Measurements from ENCODE around the gene FOXF1. TPM values are rescaled to one million over a fixed set of nuclear protein-coding genes. Genes with fewer than 3 reads are reported as not detected.

The FOXF1 gene
- total and polyA plus RNA-seq, 2 of the 13 experiments (the other 11 are each of a cell fraction or from before 2014, with no cell fraction given), result not detected

DNA sequence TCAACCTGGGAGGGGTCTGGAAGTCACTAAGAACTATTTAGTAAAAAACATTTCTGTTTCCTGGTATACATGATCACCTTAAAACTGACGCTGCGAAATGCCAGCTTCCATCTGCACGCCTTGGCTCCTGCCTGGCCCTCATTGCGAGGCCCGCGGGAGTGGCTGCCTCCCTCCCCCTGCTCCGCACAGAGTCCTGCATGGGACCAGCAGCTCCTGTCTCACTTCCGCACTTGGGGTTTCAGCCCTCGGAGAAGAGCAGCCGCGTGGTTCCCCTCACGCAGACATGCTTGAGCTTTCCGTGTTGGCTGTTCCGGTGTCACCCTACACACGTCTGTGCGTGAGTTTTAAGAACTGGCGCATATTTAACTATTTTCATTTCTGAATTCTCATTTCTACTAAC lies 26.3 kb downstream of the FOXF1 start:
- Histone ChIP-seq H3K4me2 (ENCODE audit: low read depth, low read length) (no peak overlapping the region), H3K79me2 (ENCODE audit: insufficient read depth, low read length) (no peaks in the 10 kb centered on the region), H3K36me3 (replicated peaks in 1 of 2; ENCODE audit: control insufficient read depth in 1 of 2, insufficient read depth in 2 of 2, low read length in 2 of 2) (peaks cover 12 to 49% of the 10 kb centered on the region in 2 experiments), H3K27me3 (ENCODE audit: control insufficient read depth in 1 of 2, insufficient read depth in 2 of 2, low read length in 2 of 2) (no peaks in the 10 kb centered on the region), H3K9me3 (ENCODE audit: low read length) (no peaks in the 10 kb centered on the region), H3K9ac (ENCODE audit: insufficient read depth, low read depth, low read length) (no peak overlapping the region), H4K20me1 (ENCODE audit: insufficient read depth, low read length) (no peaks in the 10 kb centered on the region), H3K4me1 (ENCODE audit: insufficient read depth, low read length) (no peaks in the 10 kb centered on the region), H3K4me3 (replicated peaks in 1 of 3; ENCODE audit: insufficient read depth in 1 of 3, low read depth in 2 of 3, low read length in 3 of 3) (no peak overlapping the region), H2AFZ (ENCODE audit: low read length) (no peak overlapping the region), H3K27ac (ENCODE audit: extremely low read length, insufficient read depth, low read length) (no peak overlapping the region)
- intact Hi-C loops (cut with micrococcal nuclease; ENCODE audit: unreplicated experiment) (no loop called here), in situ Hi-C loops (cut with HindIII; ENCODE audit: extremely low pct_ligation_motif_present, low pct_unique_long_range_greater_than_20kb) (no loop called here)
- DNase-seq (ENCODE audit: low spot score) (no peak), FAIRE-seq (no peak), ATAC-seq (no peak)
- TF ChIP-seq HMG20A (CRISPR knock-in tag; IDR thresholded peaks at IDR 0.05; ENCODE audit: borderline replicate concordance), result no peak
- TF ChIP-seq AGO2 (optimal IDR thresholded peaks at IDR 0.05; ENCODE audit: low read depth, low read length), result peak; percentile 22
- 97% methylated on average over 17 of the region's 17 CpGs for WGBS (ENCODE audit: low lambda C conversion rate)
- no TSS peak for BruUV-seq (replicated peaks)
- ChIA-PET POLR2A (no interaction called here), CTCF (ENCODE audit: low intra/inter-chr PET ratio, low total read pairs) (no interaction called here)

DNA sequence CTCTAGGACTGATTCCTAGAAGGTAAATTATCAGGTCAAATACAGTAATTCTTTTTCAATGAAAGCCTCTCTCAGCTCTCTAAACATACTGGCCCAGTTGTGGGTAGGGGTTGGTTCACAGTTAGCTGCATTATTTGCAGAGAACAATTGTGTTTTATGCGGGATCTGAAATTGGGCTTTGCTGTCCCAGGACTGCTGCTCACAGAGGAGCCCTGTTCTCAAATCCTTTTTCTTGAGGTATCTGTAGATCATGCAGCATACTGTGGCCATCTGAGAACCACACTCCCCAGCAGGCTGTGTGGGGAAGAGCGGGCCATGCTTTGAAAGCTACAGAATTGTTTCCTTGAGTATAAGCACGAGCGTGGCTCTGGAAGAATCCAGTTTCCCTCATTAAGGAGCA lies 27.2 kb downstream of the FOXF1 start:
- H3K79me2 ChIP-seq (ENCODE audit: insufficient read depth, low read length), result no peaks in the 10 kb centered on the region
- BruUV-seq (replicated peaks), result no TSS peak
- 100% methylated on average over 4 of the region's 4 CpGs for WGBS (ENCODE audit: low lambda C conversion rate)
- H3K27me3 ChIP-seq (ENCODE audit: control insufficient read depth in 1 of 2, insufficient read depth in 2 of 2, low read length in 2 of 2), result no peaks in the 10 kb centered on the region
- no peak overlapping the region for H3K9ac ChIP-seq (ENCODE audit: insufficient read depth, low read depth, low read length)
- intact Hi-C loops (cut with micrococcal nuclease; ENCODE audit: unreplicated experiment) (no loop called here), in situ Hi-C loops (cut with HindIII; ENCODE audit: extremely low pct_ligation_motif_present, low pct_unique_long_range_greater_than_20kb) (no loop called here)
- H4K20me1 ChIP-seq (ENCODE audit: insufficient read depth, low read length), result no peaks in the 10 kb centered on the region
- H3K4me1 ChIP-seq (ENCODE audit: insufficient read depth, low read length), result no peaks in the 10 kb centered on the region
- no peak for FAIRE-seq
- DNase-seq (ENCODE audit: low spot score), result no peak
- ChIA-PET CTCF (ENCODE audit: low intra/inter-chr PET ratio, low total read pairs) (no interaction called here), POLR2A (no interaction called here)
- no peak overlapping the region for H3K27ac ChIP-seq (ENCODE audit: extremely low read length, insufficient read depth, low read length)
- TF ChIP-seq, protein P1, sequence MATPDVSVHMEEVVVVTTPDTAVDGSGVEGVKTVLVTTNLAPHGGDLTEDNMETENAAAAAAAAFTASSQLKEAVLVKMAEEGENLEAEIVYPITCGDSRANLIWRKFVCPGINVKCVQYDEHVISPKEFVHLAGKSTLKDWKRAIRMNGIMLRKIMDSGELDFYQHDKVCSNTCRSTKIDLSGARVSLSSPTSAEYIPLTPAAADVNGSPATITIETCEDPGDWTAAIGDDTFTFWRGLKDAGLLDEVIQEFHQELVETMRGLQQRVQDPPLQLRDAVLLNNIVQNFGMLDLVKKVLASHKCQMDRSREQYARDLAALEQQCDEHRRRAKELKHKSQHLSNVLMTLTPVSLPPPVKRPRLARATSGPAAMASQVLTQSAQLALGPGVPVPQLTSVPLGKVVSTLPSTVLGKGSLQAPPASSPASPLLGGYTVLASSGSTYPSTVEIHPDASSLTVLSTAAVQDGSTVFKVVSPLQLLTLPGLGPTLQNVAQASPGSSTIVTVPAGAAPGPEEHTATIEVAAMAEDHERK (CRISPR knock-in tag; IDR thresholded peaks at IDR 0.05; ENCODE audit: low read depth), result no peak
- no peak for TF ChIP-seq ZNF614 (CRISPR knock-in tag; IDR thresholded peaks at IDR 0.05; ENCODE audit: borderline replicate concordance)
- TF ChIP-seq HMGXB4 (CRISPR knock-in tag; IDR thresholded peaks at IDR 0.05; ENCODE audit: borderline replicate concordance in 1 of 2, low read depth in 1 of 2), result no peak
- no peak for TF ChIP-seq GABPB1 (CRISPR knock-in tag; IDR thresholded peaks at IDR 0.05)
- no peak for TF ChIP-seq ZBTB7B (CRISPR knock-in tag; IDR thresholded peaks at IDR 0.05)
- no peak for TF ChIP-seq ZSCAN22 (CRISPR knock-in tag; IDR thresholded peaks at IDR 0.05)
- TF ChIP-seq, protein P2, sequence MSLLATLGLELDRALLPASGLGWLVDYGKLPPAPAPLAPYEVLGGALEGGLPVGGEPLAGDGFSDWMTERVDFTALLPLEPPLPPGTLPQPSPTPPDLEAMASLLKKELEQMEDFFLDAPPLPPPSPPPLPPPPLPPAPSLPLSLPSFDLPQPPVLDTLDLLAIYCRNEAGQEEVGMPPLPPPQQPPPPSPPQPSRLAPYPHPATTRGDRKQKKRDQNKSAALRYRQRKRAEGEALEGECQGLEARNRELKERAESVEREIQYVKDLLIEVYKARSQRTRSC (CRISPR knock-in tag; IDR thresholded peaks at IDR 0.05; ENCODE audit: low read depth), result no peak
- TF ChIP-seq ZNF451 (CRISPR knock-in tag; IDR thresholded peaks at IDR 0.05), result no peak
- no peak for TF ChIP-seq ZNF446 (CRISPR knock-in tag; IDR thresholded peaks at IDR 0.05)
- no peak for TF ChIP-seq SNRNP70 (IDR thresholded peaks at IDR 0.05; ENCODE audit: low read depth, low read length)
- TF ChIP-seq POLR2AphosphoS2 (IDR thresholded peaks at IDR 0.05; ENCODE audit: low read depth, low read length), result no peak
- no peak for TF ChIP-seq ZNF326 (CRISPR knock-in tag; IDR thresholded peaks at IDR 0.05; ENCODE audit: borderline replicate concordance)
- TF ChIP-seq ATAD3A (CRISPR knock-in tag; IDR thresholded peaks at IDR 0.05), result no peak
- TF ChIP-seq ARNT (IDR thresholded peaks at IDR 0.05), result no peak
- H2AFZ ChIP-seq (ENCODE audit: low read length), result no peak overlapping the region
- H3K36me3 ChIP-seq (replicated peaks in 1 of 2; ENCODE audit: control insufficient read depth in 1 of 2, insufficient read depth in 2 of 2, low read length in 2 of 2), result peaks cover 15 to 58% of the 10 kb centered on the region in 2 experiments
- no peak for ATAC-seq
- H3K9me3 ChIP-seq (ENCODE audit: low read length), result no peaks in the 10 kb centered on the region
- no peak overlapping the region for H3K4me2 ChIP-seq (ENCODE audit: low read depth, low read length)
- no peak overlapping the region for H3K4me3 ChIP-seq (replicated peaks in 1 of 3; ENCODE audit: insufficient read depth in 1 of 3, low read depth in 2 of 3, low read length in 3 of 3)

Data from HepG2 (cell line).